Activated T-cell treated with anti-CD3 and anti-CD28 coated beads for 1 hour (primary cell): ENCODE measurements around the gene CCDC77.

Experiments
- DNase-seq: peaks from one replicate; pipeline ENCODE4 v3.0.0-alpha.2; 2020; ENCODE audit warnings: low read depth

Gene CCDC77

DNA sequence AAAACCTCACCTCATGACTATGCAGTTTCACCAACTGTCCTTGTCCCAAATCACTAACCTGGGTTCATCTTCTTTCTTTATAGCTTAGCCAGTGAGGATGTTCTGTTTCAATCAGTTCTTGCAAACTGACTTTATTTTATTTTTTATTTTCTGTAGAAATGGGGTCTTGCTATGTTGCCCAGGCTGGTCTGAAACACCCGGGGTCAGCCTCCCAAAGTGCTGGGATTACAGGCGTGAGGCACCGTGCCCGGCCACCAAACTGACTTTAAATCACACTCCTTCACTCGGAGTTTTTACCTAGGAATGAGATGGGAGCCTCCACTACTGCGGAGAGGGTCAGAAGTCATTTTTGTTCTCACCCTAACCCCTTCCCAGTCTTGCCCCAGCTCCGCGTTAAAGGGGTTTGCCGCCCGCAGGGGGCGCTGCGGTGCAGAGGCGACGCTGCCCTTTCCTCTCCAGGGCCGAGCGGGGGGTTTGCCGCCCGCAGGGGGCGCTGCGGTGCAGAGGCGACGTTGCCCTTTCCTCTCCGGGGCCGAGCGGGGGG lies 51.3 kb downstream of the CCDC77 start:
- no peak for DNase-seq

DNA sequence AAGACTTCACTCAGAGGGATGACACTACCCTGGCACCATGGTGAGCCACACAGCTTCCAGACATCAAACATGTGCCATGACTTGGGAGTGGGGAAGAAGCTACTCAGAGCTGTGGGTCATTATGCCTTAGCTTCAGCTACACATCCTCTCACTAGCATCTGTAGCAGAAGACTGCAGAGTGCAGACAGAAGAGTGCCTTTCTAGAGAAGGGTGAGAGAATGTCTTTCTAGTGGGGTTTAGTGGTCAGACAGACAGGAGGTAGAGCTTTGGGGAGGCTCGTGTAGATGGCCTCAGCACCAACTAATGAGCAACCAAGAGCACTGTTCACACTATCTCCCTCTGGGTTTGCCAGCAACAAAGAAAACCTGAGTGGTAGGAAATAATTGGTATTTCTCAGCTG lies 53.4 kb downstream of the CCDC77 start:
- no peak for DNase-seq

DNA sequence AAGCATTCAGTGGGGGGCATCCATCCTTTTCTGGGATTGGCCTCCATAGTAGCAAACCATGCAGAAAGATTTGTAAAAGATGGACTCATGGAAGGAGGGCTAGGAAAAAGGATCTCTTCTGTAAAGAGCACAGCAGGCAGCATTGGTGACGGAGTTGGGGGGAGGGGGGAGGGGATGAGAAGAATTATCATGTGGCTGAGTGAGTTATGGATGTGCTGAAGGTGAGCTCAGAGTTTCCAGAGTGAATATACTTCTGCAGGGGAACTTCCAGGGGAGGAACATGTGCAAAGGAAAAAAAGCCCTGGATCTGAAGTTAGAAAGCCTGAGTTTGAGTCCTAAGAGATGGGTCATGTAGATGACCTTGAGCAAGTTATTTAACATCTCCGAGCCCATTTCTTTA lies 54.4 kb downstream of the CCDC77 start:
- DNase-seq = no peak

DNA sequence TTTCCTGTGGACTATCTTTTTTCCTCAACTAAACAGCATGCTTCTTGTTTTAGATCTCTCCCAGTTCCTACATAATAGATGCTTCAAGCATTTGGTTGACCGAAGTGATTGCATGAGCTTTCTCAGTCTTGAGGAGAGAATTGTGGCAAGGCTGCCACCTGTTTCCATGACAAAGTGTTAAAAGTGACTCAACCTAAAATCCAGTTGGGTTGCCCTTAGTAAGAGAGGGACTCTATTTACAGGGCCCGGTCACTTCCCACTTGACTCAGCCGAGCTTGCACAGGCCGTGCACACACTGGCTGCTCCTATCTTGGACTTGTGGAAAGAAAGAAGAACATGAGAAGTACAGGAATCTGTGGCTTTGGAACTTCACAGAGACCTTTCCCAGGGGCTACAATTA lies 56.2 kb downstream of the CCDC77 start:
- DNase-seq = no peak

DNA sequence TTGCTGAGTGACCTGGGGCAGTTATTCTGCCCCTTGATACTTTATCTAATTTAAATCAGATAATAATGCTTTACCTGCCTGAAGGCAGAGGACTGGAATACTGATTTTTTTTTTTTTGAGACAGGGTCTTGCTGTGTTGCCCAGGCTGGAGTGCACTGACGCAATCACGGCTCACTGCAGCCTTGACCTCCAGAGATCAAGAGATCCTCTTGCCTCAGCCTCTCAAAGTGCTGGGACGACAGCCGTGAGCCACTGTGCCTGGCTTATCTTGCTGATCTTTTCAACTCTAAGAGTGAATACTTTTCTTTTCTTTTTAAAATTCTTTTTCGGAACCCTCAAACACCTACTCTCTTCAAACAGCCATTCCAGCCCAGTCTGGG lies 57.6 kb downstream of the CCDC77 start:
- DNase-seq = no peak

DNA sequence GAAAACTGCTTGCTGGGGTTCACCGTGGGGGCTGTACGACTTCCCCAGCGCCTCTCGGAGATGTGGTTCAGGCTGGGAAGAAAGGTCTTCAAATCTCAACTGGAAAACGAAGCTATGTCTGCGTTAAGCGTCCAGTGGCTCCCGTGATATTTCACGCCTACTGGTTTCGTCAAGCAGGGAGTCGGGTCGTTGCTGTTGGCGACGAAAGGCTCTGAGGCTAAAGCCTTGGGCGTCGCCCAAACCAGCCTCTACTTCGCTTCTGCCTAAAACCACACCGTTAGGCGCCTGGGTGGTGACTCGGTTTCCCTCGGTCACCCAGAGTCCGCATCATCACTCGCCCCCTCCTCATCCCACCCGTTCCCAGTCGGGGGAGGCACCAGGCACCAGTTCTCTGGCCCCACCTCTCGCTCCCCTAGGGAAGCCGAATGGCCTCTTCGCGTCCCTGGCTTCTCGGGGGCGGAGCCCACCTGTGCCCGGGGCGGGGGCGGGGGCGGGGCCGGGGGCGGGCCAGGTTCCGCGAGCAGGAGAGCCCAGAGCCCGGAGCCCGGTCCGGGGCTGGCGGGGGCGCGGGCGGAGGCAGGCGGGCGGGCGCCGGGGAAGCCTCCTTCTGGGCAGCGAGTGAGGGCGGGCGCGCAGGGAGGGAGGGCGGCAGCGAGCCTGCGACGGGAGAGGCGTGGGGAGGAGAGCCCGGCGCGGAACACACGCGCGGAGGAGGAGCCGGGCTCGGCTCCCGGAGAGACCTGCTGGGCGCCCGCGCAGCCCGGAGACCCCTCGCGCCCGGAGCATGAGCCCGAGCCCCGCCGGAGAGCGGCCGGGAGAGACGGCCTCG lies 58.2 kb downstream of the CCDC77 start, which contains the start of gene B4GALNT3:
Gene B4GALNT3 (plus strand): TSS at position 510 of the 829 bp plus-strand sequence. CDS start 438 bp downstream, outside the sequence.
- peak; percentile 20 for DNase-seq

DNA sequence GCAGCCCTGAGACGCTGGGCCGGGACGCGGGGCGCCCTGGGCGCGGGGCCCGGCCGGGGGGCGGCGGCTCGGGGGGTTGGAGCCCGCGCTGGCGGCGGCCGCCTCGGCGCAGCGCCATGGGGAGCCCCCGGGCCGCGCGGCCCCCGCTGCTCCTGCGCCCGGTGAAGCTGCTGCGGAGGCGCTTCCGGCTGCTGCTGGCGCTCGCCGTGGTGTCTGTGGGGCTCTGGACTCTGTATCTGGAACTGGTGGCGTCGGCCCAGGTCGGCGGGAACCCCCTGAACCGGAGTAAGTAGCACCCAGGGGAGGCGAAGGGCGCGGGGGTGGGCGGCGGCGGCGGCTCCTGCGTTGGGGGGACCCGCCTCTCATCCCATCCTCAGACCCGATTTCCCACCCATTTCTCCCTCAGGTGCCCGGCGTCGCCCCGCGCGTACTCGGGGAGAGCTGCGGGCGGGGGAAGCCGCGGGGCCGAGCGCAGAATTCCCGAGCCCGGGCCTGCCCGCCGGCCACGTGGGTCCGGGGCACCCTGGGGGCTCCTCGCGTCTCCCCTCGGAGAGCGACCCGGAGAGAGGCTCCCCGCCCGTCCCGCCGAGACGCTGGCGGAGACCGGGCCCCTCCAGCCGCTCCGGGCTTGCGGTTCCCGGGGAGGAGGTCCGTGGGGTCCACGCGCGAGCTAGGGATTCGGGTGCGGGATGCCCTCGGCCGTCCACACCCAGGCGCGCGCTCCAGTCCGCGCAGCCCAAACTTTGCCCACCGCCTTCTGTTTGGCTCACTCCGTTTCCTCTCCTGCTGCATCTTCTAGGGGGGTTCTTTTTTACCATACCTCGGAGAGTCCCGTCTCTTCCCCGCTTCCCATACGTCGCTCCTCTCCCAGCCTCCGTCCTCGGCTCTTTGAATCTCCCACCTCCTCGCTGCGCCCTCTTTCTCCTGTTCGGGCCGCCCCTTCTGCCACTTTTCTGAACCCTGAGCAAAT lies 59.1 kb downstream of the CCDC77 start:
- peak; percentile 17 for DNase-seq

DNA sequence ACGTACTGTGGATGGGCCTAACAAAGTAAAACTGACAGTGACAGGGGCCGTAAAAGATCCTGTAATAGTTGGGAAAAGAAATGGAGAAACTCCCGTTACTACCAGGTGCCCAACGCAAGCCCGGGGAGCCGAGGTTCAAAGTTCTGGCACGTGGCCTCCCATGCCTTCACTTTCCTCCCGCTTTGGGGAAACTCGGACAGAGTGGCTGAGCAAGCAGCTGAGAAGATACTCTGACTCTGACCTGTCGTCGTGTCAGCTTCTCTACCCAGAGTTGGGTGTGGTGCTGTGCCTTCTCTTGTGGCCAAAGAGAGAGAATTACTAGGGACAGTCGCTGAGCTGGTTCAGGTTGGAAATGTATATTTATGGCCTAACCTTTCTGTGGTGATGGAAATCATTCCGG lies 60.0 kb downstream of the CCDC77 start:
- DNase-seq = no peak

DNA sequence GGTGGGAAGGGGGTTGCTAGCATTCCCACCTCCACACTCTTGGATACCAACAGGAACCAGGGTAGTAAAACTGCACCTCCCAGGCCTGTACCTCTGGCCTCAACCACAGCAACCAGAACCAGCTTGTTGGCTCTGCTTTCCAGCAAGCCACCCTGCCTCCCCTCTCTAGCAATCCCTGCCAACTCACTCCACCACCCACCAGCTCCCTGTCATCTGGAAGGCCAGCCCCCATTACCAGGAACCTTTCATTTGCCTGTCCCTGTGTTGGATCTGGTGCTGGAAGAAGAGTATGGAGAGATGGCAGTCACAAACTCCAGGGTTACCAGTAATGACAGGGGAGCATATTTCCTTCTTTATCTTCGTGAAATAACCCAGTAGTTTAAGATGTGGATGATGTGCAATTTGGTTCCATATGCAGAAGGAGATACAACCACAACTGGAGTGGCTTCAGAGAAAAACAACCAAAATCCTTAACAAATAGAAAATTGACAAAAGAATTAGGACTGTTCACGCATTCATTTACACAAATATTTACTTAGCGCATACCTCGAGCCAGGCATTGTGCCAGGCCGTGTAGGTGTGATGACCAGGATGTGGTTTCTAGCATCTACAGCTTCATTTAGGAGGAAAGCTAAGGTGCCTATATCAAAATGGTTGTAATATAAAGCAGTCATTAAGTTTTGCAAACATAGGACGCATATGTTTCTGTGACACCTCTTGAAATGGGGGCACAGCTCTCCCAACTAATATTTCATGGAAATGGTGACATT lies 61.7 kb downstream of the CCDC77 start:
- DNase-seq = no peak

DNA sequence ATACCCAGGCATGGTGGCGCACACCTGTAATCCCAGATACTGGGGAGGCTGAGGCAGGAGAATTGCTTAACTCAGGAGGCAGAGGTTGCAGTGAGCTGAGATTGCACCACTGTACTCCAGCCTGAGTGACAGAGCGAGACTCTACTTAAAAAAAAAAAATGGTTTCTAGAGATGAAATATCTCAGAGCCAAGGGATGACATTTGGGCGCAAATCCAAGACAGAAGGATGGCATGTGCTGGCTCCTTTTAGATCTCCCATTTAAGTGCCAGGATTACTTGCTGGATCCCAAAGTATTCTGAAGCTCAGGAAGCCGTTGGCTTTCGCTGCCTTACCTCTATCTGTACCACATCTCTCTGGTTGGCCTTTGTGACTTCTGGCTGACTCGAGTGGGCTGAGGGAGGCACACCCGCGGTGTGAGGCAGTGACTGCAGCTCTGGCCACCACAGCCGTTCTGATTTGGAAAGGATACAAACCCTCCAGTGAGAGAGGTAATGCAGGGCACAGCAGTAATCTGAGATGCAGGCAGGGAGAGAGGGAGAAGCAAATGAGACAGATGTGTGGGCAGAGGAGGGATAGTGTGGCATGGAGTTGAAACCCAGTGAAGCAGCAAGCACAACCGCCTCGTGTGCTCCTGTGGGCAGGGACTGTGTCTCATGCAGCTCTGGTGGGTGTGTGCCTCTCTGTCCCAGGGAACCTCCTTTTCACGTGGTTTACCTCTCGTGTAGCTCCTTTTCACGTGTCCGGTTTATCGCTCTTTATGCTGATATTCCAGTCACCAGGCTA lies 63.2 kb downstream of the CCDC77 start:
- DNase-seq = no peak

DNA sequence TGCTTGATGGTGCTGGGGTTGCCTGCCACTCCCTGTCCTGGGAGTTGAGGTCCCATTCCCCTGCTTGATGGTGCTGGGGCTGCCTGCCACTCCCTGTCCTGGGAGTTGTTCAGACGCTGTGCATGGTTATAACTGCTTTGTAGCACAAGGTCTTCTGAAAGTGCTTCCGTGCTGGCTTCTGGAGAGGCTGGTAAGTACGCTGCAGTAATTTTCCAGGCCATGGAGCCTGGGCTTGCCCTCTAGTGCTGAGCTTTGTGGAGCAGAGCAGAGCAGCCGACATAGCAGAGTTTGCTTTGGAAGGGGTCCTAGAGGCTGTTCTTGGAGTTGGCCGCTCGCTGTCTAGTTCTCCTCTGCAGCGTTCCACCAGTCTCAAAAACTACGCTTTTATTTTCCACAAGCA lies 64.6 kb downstream of the CCDC77 start:
- no peak for DNase-seq

DNA sequence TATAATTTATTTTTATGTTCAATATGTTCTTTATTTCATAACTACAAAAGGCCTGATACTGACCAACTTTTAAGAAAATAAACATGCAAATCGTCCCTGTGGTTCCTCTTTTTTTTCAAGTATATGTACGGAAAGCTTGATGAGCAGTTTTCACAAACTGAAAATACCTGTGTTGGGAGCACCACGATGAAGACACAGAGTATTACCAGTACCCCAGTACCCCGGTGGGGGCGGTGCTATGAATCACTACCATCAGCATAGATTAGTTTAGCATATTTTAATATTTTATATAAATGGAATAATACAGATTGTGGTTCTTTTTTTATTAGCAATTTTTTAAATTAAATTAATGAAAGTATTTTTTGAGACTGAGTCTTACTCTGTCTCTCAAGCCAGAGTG lies 65.3 kb downstream of the CCDC77 start:
- DNase-seq = no peak

DNA sequence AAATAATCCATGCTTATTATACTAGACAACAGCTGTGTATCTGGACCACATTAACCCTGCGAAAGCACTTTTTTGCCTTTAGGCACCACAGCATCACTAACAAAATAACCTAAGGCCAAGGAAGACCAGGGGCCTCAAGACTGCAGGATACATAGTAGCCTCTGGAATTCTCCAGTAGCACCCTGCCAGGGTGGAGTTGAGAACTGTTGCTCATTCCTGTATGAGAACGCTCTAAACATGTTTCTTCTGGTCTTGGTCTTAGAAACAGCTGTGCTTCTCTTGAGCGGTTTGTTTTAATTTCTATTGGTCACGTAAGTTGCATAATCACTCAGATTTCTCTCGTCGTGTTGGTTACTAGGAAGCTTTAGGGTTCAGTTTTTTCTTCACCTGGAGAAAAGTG lies 66.1 kb downstream of the CCDC77 start:
- DNase-seq = no peak

DNA sequence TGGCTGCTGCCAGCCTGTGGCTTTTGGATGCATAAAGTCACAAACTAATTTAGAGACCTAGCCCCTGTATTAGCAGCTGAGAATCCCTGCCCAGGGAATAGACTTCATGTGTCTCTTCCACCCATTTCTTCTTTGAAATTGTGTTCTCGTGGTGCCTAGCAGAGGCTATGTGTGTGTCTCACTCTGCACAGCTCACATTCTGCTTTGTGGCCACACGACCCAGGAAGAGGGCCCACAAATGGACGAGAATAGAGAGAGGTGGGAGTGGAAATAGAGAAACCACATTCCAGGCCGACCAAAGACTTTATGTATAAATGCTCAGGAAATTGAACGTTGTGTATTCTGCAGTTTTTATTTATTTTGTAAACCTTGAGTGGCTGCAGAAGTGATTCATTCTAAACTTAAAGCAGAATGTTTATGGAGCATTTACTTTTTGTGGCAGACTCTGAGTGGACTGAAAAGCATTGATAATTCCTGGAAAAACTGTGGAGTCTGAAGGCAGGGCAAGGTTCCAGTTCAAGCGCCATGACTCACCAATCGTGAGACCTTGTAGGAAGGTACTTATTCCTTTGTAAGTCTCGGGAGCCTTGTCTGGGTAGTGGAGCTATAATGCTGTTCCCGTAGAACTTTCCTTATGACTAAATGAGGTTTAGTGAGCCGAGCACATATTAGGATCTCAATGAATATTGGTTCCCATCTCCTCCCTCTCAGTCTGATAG lies 67.4 kb downstream of the CCDC77 start:
- DNase-seq = no peak

DNA sequence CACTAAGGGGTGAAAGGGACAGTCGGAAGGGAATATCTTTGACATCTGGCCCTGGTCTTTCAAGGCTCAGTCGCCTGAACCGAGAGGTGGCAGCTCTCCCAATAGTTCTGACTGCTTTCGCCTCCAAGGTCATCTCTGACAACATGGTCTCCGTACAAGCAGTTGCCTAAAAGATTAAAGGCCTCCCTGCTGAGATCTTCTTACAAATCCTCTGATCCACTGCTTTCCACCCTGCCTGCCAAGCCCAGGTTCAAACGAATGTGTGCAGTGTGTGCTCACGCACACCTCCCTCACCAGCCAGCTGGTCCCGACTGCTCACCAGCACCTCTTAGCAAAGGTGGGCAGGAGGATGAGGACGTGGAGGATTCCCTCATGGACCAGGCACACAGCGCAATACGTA lies 68.7 kb downstream of the CCDC77 start:
- DNase-seq = no peak

DNA sequence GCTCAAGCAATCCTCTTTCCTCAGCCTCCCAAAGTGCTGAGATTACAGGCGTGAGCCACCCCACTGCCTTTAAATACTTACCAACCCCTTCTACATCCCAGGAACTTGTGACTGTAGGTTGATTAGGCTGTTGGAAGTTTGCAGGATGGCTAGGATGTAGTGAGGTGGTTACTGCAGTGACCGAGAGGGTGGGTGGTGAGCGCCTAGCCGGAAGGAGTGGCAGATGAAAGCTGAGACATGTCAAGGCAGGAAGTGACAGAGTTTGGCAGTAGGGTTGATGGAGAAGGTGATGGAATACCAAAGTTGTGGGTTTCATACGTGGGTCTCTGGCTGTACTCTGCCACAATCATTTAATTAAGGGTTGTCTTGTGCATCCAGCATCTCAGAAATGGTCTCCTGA lies 71.8 kb downstream of the CCDC77 start:
- no peak for DNase-seq

DNA sequence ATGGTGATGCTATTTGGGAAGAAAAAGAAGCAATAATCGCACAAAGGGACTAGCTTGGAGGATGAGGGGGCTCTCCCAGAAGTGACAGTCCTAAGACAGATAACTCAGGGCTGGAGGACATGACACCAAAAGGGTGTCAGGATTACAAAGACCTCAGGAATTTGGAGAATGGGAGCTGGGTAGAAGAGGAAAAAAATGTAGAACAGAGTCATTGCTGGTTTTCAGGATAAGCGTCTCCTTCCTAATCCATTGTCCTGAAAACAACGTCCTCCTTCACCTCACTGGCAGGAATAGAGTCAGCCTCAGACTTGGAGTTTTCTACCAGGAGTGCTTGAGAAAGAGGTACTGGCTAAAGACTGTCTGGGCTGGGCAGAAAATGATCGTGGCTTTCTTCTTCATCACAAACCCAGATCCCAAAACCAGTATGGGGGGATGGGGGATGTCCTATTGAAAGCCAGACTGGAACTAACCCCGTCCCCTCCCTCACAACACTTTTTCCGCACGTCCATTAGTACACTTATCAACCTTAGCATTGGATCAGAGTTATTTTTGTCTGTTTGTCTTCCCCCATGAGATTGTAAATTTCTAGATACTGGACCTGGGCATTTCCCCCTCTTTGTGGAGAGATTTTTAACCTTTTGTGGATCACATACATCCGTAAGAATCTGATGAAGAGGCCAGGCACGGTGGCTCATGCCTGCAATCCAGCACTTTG lies 72.6 kb downstream of the CCDC77 start:
- DNase-seq = no peak

DNA sequence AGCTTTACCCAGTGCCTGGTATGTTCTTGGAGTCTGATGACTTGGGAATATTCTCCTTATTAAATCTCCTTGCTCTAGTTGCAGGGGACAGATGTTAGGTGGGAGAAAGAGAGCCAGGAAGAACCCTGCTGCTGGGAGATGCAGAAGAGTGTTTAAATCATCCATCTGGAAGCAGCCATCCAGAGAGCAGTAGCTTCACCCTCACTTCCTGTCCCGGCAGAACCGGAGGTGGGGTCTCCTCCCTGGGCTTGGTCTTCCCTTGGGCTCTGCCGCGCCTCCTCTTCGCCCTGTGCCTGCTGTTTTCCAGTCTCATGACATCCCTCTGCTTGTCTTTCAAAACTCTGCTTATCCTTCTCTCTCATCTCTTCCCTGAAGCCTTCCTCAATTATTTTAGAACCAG lies 73.8 kb downstream of the CCDC77 start:
- DNase-seq = no peak

DNA sequence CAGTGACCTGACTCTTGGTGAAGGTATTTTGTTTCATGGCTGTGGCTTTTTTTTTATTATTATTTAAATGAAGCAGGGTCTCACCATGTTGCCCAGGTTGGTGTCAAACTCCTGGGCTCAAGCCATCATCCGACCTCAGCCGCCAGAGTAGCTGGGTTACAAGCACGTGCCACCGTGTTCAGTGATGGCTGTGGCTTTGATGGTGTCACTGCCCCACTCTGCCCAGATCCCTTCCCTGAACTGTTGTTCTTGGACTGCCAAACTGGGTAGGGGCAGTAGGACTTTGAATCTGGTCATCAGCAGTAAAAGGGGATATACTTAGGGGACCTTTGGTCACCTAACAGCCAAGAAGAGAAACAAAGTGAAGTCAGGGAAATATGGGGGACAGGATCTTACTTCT lies 77.7 kb downstream of the CCDC77 start:
- no peak for DNase-seq
